ENCODE measurements around the gene SIPA1L2. TPM values are rescaled to one million over a fixed set of nuclear protein-coding genes. Genes with fewer than 3 reads are reported as not detected.

SIPA1L2 gene
- total RNA-seq, 2 experiments from 2014 or later, result 1.8 to 1.9 TPM

- ChIA-PET POLR2A (no interaction called here), CTCF (no interaction called here)
- Mint-ChIP-seq H3K36me3 (ENCODE audit: low read depth) (no peaks in the 10 kb centered on the region), H3K9me3 (no peaks in the 10 kb centered on the region), H3K27ac (no peak overlapping the region), H3K27me3 (no peaks in the 10 kb centered on the region), H3K4me1 (ENCODE audit: low read depth) (peaks cover 40% of the 10 kb centered on the region), H3K4me3 (no peak overlapping the region)
- no peak overlapping the region for H3K4me3 ChIP-seq (ENCODE audit: low read length)
- no peak for TF ChIP-seq CTCF (IDR thresholded peaks at IDR 0.05)
- peaks cover 22% of the 10 kb centered on the region for H3K4me1 ChIP-seq (ENCODE audit: insufficient read depth, low read length)
- DNase-seq (no peak), ATAC-seq (ENCODE audit: poor library complexity) (no peak)
- H3K9me3 ChIP-seq (ENCODE audit: control insufficient read depth in 1 of 2, insufficient read depth in 1 of 2, low read length in 2 of 2), result no peaks in the 10 kb centered on the region
- H3K36me3 ChIP-seq (ENCODE audit: insufficient read depth, low read length), result no peaks in the 10 kb centered on the region
- H3K27ac ChIP-seq (ENCODE audit: low read depth in 1 of 2, low read length in 2 of 2), result no peak overlapping the region
- no peaks in the 10 kb centered on the region for H3K27me3 ChIP-seq (ENCODE audit: control insufficient read depth in 1 of 2, insufficient read depth in 2 of 2, low read length in 2 of 2)
- intact Hi-C loops (cut with DNase I, micrococcal nuclease), result no loop called here
Observed at GRCh38 chr1:232581932-232582331, 48.0 kb downstream of the SIPA1L2 start.

Other genes starting within 250 kb of the SIPA1L2 start
- 1 to 10 TPM in 1 of 2 experiments, under 1 TPM in 1; 0.99 to 1.2 TPM for gene MAP10, start 175.3 kb upstream of the SIPA1L2 start, total RNA-seq

All from CD4-positive, alpha-beta T cell (primary cell).